GM19455 (cell line): Measurements from ENCODE around the gene FAM81A.
"Not testable (repeated sequence)": the region's sequence is repeated elsewhere in the genome, so short reads cannot be mapped to it uniquely, and the experiment has no call there.

Source experiments
- ATAC-seq: cut with Tn5 transposase; IDR thresholded peaks from one replicate; pipeline ENCODE4 v1.9.1; 2021; ENCODE audit not compliant: unreplicated experiment

FAM81A gene

DNA sequence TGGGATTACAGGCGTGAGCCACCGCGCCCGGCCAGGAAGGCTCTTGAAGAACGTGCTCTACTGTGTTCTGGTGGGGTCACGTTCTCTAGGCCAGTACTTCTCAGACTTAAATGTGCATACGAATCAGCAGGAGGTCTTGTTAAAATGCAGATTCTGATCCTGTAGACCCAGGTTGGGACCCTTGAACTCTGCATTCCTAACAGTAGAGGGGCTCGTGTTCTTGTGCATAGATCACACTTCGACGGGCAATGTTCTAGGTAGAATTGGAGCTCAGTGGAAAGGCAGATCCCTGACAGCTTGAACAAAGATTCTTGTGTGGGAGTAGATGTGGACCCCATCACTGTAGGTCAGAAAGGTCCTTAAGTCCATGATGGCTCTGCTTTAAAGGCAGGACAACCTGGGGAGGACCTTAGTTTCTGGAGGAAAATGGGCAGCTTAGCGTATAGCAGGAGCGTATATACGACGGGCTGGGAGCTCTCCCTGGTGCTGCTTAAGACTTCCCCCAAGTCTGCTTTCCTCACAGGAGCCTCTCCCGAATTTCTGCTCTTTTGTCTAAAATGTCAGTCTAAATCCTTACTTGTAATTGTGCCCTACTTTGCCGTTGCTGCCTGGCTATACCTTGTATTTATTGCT, 16.9 kb upstream of the FAM81A start:
- ATAC-seq = no peak

DNA sequence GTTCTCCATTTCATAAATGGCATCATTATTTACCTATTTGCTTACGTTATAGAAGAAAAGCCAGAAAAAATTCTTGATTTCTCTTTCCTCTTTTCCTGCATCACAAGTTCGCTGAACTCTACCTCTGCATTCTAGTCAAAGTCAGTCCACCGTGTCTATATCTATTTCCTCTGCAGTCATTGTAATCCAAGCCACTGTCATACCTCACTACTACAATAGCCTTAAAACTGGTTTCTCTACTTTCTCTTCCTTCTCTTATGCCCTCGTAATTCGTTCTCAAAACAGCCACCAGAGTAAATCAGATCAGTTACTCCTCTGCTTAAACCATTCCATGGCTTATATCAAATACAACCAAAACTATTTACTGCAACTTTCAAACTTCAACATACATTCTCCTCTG, 13.4 kb upstream of the FAM81A start:
- no peak for ATAC-seq

DNA sequence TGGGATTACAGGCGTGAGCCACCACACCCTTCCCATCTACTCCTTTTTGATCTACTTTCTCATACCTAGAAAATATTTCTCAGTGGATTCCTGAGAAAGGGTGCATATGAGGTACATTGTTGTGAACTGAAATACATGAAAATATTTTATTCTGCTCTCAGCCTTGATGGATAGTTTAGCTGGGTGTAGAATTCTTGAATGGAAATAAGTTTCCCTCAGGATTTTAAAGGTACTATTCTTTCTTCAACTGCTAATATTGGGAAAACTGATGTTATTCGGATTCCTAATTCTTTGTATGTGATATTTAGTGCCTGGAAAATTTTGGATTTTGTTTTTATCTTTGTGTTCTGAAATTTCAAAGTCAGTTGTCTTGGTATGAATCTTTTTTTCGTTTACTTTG, 9.1 kb upstream of the FAM81A start:
- not testable (repeated sequence) for ATAC-seq

DNA sequence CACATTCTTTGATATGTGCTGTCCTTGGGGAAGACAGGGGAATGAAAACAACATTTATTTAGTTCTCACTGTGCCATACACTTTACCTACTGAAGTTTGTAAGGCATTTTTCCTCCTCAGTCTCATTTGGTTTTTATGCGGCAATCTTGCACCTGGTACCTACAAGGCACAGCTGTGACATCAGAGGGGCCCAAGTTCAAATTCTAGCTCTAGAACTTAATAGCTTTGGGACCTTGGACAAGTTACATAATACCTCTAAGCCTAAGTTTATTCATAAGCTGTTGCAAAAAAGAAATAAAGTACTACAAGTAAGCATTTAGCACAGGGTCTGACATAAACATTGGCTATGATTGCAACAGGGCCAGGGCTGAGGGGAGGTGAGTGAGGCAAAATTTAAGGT, 5.6 kb upstream of the FAM81A start:
- ATAC-seq = no peak

DNA sequence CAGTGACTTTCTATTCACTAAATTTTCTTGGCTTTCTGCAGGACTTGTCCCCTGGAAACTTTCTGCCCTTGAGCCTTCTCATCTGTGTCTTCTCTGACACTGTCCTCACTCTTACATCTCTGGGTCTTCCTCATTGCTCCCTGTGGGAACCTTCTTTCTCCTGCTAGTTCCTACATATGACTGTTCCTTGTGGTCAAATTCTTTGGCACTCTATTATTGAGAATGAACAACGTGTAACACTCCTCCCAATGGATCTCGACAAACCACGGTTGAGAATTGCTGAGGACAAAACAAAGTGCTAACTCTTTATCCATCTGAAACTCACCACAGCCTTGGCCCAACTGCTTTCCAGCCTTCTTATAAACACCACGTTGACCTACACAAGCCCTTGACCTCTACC, 3.5 kb upstream of the FAM81A start:
- no peak for ATAC-seq

DNA sequence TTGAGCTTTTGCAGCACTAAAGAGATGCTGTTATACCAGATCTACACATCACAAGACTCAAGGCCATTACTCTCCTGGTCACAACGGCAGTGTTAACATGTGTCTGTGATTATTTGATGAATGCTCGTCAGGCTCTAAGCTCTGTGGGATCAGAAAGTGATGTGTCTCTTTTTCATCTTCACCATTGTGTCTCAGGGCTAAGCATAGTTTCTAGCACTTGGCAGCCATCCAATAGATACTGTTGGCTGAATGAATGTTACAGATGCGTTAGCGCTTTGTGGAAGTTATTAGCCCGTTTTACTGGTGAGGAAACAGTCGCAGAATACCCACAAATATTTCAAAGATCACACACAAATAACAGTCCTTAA, 1.2 kb upstream of the FAM81A start:
- ATAC-seq = no peak

DNA sequence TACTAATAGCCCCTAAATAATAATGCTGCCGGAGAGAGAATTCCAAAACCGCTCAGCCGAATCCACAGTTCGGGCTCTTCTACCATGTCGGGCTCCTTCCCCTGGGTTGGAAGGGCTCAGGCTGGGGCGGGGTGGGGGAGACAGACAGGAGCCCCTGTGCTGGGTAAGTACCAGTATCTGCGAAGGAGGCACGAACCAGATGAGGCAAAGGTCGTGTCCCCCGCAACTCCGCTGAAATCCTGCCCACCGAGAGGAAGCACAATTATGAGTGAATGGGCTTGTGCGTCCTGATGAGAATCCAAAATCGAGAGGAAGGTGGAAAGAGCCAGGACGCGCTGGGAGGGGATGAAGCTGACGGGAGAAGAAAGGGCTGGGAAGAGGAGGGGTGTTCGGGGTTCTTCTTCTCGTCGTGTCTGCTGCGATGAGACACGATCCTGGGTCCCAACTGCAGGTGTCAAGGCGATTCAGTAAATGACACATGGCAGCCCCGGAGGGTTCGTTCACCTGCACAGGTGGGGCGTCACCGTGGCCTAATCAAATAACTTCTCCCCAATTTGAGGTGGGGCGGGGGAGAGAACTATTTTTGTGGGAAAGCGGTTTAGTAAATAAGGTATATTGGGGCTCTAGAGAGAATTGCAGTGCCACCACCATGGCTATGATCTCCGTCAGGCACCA, 707 bp upstream of the FAM81A start:
- ATAC-seq = no peak

DNA sequence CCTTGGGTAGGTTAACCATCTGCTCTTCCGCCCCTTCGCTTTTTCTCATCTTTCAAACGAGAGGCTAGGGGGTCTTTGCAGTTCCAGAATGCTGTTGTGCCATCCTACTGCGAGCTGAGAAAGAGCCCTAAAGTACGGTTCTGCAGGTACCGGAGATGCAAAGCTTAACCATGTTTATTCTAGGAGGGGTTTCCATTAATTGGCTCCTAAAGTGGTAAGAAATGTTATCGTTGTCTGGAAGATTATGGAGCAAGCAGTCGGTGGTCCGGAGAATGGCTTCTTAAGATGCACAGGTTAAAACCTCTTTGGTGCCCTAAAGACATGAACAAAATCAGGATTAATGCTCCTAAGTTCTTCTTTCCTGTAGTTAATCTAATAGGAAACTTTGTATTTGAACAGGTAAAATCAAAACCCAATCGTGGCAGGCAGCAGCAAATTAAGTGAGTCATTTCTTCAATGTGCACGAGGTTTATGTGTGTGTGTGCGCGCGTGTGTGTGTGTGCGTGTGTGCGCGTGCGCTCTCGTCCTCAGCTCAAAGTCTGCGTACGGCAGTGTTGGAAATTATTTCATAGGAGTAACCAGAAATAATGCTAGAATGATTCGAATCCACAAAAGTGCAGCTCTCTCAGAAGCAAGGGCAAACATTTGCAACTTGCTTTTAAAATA, 772 bp downstream of the FAM81A start:
- ATAC-seq = no peak

DNA sequence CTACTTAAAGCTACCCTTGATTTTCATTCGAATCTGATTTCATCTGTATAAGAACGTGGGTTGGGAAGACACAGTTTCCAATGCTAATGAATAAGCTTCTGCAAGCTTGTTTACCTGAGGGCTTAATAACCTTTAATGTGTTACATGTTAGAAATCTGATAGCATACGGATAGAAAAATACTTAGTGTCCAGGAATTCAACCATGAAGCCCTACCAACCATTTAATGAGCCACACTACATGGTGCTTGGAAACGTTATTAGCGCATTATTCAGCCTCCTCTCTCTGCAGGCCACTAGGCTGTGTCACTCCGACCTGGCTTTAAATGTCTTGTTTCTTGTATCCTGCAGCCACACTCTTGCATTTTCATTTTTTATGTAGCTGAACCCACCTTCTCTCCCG, 1.6 kb downstream of the FAM81A start:
- ATAC-seq = no peak

DNA sequence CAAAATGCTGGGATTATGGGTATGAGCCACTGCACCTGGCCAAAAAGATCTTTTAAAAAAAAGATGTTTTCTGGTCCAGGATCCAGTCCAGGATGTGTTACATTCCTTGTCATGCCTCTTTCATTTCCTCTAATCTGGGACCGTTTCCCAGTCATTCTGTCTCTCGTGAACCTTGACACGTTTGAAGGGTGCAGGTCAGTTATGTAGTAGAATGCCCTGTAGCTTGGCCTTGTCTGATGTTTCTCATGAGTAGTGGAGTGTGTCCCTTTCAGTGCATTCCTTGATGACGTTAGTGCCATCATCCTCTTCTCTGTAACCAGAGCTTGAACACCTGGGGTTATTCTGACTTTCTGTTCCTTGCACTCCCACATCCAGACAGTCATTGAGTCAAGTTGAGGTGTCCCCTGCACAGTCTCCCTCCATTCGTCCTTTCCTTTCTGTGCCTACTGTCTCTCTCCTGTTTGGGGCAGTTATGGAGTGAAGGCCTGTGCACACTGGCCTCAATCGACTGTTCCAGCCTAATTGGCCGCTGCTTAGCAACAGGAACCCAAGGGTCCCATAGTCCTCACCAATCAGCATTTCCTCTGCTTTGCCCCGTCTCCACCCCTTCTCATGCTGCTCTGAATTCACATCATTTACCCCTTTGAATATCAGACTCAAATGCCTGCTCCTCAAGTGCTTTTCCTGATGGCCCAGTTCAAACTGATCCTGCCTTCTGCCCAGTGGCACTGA, 5.5 kb downstream of the FAM81A start:
- no peak for ATAC-seq

DNA sequence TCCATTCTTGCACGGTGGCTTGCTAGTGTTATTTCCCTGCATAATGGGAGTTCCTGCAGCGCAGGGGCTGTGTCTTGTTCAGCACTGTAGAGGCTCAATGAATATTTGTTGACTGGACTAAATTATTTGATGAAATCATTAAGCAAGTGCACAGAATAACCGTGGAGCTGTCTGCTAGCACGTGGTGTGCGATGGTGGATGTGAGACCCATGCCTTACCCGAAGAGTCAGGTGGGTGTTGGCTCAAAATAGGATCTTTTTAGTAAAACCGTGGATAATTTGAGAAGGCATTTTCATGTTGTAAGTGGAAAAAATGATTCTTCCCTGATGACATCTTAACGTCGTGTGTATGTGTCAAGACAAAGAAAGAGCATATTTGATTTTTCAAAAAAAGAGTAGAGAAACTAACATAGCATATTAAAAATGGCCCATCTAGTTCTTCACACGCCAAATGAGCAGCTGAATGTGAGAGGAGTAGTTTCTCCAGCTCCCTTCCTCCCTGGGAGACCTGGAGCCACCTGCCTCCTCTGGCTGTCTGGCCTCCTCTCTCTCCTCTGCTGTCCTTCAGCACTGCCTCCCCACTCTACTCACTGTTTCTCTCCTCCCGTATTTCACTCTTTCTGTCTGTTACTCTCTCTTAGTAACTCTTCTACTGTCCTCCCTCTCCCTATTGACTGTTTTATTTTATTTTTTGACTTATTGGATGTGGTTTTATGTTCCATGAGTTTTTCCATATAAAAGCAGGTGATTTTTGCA, 6.3 kb downstream of the FAM81A start:
- no peak for ATAC-seq

DNA sequence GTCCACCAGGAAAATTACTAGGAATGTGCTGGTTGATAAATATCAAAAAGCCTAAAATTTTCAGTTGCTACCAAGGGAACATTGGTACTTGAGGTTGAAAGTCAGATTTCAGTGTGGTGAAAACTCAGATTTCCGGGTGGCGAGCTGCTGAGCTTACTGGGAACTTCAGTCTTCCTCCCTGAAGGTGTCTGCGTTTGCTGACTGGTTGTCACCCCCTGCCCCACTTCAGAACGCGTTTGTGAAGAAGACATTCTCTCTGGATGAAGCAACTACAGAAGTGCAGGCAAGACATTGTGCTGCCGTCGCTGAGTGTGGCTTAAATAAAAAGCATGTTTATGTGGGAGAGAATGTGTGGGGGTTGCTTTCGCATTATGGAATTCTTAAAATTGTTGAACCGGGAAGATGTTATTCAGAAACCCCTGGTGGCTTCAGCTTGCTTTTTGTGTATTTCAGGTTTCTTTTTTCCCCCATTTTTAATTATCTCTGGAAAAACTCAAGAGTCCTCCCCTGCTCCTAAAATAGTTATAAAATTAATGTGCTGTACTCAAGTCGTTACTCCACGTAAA, 7.1 kb downstream of the FAM81A start:
- no peak for ATAC-seq

DNA sequence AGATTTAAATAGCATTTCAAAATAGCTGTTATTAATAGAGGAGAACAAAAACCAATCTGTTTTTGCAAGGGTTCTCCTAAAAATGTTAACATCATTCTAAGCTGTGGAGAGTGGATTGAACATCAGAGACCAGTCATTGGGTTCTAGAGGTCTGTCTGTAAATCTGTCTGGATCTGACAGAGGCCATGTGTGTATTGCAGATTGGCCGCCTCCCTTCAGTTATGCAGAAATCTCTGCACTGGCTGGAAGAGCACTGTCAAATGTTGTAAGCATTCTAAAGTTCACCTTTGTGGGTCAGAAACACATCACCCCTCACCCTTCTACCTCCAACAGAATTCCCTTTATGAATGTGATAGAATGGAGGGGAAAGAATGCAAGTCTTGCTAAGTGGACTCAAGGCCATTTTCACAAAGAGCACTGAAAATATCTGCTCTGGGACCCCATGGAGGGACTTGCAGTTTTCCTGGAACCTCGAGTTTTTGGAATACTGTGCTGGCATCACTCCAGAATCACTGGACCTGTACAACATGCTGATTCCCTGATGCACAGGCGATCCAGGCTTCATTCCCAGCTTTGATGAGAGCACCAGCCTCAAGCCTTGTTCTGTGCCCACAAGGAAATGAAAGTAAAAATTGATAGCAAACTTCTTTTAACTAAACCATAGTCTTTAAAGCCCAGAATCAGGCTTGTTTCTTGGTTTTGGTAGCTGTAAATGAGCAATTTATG, 8.4 kb downstream of the FAM81A start:
- no peak for ATAC-seq

DNA sequence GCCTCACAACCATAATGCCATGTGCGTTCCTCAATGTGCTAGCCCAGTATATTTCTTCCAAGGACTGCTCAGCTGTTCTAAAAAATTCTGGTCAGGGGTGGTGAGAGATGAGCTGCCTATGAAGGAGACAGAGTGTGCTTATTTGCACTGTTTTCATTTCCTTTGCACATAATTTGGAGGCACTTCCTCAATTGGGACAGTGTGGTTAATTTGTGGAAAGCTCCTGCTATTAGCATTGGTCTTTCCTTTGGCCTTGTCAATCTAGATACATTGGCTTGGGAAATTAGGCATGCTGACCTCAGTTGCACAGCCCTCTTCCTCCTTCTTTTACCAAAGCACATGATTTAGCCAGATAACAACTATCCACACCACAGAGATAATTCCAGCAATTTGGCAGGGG, 9.4 kb downstream of the FAM81A start:
- ATAC-seq = no peak

DNA sequence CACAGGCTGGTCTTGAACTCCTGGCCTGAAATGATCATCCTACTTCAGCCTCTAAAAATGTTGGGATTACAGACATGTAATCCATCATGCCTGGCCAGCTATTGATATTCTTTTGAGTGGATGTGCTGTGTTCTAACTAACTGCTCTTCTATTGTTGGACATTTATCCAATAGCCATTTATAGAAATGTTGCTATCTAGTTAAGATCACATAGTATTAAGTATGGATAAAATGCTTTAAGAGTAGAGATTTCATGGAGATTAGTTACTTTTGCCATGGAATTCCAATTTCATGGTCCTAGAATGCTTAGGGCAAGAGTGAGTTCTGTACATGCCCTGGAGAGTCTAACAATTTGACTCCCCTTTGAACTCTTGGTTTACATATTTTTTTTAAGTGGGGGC, 10.9 kb downstream of the FAM81A start:
- no peak for ATAC-seq

DNA sequence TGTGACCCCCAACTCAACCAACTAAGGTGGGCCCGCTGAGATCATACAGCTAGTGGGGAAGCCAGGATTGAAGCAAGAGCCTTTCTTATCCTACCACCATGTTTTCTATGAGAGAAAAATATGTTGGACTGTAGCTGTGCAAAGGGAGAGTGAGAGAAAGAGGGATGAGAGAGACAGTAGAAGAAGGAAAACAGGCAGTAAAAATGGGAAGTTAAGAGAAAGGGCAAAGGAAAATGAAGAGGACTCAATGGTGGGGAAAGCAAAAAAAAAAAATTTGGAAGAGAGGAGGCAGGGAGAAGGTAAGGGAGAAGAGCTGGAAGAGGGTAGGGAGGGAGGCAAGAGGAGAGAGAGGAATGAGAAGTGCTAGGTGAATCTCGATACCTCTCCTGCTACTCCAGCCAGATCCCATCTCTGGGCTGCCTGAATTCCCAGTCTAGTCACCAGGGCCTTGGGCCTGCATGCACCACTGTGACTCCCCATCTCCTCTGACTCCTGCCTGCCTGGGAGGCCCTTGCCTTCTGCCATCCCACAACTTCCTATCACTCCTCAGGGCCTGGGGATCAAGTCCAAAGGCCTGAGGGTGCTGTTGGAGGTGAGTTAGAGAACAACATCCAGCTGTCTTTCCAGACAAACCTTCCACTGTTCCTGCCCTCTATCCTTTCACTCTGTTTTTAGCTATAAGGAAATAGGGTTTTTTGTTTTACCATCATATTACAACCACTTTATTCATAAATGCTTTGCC, 15.7 kb downstream of the FAM81A start:
- ATAC-seq = no peak

DNA sequence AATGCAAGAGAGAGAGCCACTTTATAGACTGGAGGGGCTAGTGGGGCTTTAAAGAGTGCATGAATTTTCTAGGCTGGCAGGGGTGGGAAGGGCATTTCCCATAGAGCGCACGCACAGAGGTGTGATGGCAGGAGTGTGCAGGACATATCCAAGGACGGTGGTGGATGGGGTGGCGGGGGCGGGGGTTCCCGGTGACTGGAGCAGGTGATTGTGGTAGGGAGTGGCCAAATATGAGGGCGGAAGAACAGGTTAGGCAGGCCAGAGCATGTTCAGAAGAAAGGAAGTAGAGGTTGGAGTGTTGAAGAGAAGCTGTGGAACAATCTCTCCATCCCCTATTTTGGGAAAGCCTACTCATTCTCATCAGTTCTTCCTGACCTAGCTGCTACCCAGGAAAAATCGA, 18.1 kb downstream of the FAM81A start:
- ATAC-seq = no peak

DNA sequence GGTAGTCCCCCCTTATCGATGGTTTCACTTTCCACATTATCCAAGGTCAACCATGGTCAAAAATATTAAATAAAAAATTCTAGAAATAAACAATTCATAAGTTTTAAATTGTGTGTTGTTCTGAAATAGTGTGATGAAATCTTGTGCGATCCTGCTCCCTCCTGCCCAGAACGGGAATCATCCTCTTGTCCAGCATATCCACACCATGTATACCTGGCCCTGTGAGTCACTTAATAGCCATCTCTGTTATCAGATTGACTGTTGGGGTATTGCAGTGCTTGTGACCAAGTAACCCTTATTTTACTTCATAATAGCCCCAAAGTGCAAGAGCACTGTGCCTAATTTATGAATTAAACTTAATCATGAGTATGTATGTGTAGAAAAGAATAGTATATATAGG, 19.1 kb downstream of the FAM81A start:
- no peak for ATAC-seq

DNA sequence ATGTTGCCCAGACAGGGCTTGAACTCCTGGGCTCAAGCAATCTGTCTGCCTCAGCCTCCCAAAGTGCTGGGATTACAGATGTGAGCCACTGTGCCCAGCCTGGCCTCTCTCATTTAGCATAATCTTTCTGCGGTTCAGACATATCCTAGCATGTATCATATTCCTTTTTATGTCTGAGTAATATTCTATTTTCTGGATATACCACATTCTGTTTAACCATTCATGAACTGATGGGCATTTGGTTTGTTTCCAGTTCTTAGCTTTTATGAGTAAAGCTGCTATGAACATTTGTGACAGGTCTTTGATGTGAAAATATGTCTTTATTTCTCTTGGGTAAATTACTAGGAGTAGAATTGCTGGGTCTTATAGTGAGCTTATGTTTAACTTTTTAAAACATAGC, 23.5 kb downstream of the FAM81A start:
- ATAC-seq = no peak

DNA sequence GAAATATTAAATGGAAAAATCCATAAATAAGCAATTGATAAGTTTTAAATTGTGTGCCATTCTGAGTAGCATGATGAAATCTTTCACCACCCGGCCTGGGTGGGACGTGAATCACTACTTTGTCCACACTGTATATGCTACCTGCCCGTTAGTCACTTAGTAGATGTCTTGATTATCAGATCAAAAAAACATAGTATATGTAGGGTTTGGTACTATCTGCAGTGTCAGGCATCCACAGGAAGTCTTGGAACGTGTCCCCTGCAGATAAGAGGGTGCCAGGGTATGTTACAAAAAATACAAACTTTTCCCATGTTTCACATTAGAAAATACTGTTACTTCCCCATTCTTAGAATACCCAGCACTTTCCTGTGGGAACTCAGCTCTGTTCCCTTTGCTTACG, 35.2 kb downstream of the FAM81A start:
- ATAC-seq = no peak
